ENCODE results near the gene TRIM49D2. TPM values are rescaled to one million over a fixed set of nuclear protein-coding genes. Genes with fewer than 3 reads are reported as not detected.
"Not testable (repeated sequence)": the region's sequence is repeated elsewhere in the genome, so short reads cannot be mapped to it uniquely, and the experiment has no call there.

Gene TRIM49D2
- total RNA-seq, result not detected in 2 replicates

- DNase-seq (ENCODE audit: low read depth); FAIRE-seq; H3K27me3 ChIP-seq (ENCODE audit: control insufficient read depth, insufficient read depth, low read length); H3K4me3 ChIP-seq (ENCODE audit: low read depth, low read length); H3K36me3 ChIP-seq (ENCODE audit: control insufficient read depth, insufficient read depth, low read length): not testable (repeated sequence)
Measured at GRCh38 chr11:89923764-89924163, at the start of gene TRIM49D2. TSS of gene TRIM49D2 (plus strand) at chr11:89924064. CDS start at chr11:89926762, 2,698 bp downstream.

- H3K4me3 ChIP-seq (ENCODE audit: low read depth, low read length); DNase-seq (ENCODE audit: low read depth); H3K27me3 ChIP-seq (ENCODE audit: control insufficient read depth, insufficient read depth, low read length); H3K36me3 ChIP-seq (ENCODE audit: control insufficient read depth, insufficient read depth, low read length); FAIRE-seq: not testable (repeated sequence)
Measured at GRCh38 chr11:89877511-89877910, 46.4 kb upstream of the TRIM49D2 start.

- not testable (repeated sequence) for FAIRE-seq; H3K36me3 ChIP-seq (ENCODE audit: control insufficient read depth, insufficient read depth, low read length); H3K4me3 ChIP-seq (ENCODE audit: low read depth, low read length); H3K27me3 ChIP-seq (ENCODE audit: control insufficient read depth, insufficient read depth, low read length); DNase-seq (ENCODE audit: low read depth)
Measured at GRCh38 chr11:89893245-89893644, 30.6 kb upstream of the TRIM49D2 start.

GRCh38 chr11:89900809-89901208 is 23.1 kb upstream of the TRIM49D2 start:
- not testable (repeated sequence) for H3K4me3 ChIP-seq (ENCODE audit: low read depth, low read length); H3K27me3 ChIP-seq (ENCODE audit: control insufficient read depth, insufficient read depth, low read length); DNase-seq (ENCODE audit: low read depth); H3K36me3 ChIP-seq (ENCODE audit: control insufficient read depth, insufficient read depth, low read length); FAIRE-seq

- Histone ChIP-seq H3K4me3 (ENCODE audit: low read depth, low read length) (no peak within 1 kb of the TSS), H3K36me3 (ENCODE audit: control insufficient read depth, insufficient read depth, low read length) (no peaks in the 10 kb centered on the region), H3K27me3 (ENCODE audit: control insufficient read depth, insufficient read depth, low read length) (no peaks in the 10 kb centered on the region)
- no peak for TF ChIP-seq CTCF (IDR thresholded peaks at IDR 0.05; ENCODE audit: insufficient read depth, low read length, severe bottlenecking)
- FAIRE-seq (no peak), DNase-seq (ENCODE audit: low read depth) (no peak)
Measured at GRCh38 chr11:89922195-89922660, 1.6 kb upstream of the TRIM49D2 start, which contains the start of gene TRIM49D1. TSS of gene TRIM49D1 (minus strand) at chr11:89922245. CDS start at chr11:89917710, 4,535 bp downstream.

GRCh38 chr11:89960833-89961232 is 37.0 kb downstream of the TRIM49D2 start:
- FAIRE-seq; H3K4me3 ChIP-seq (ENCODE audit: low read depth, low read length); DNase-seq (ENCODE audit: low read depth); H3K36me3 ChIP-seq (ENCODE audit: control insufficient read depth, insufficient read depth, low read length); H3K27me3 ChIP-seq (ENCODE audit: control insufficient read depth, insufficient read depth, low read length): not testable (repeated sequence)

- not testable (repeated sequence) for H3K4me3 ChIP-seq (ENCODE audit: low read depth, low read length); DNase-seq (ENCODE audit: low read depth); H3K36me3 ChIP-seq (ENCODE audit: control insufficient read depth, insufficient read depth, low read length); FAIRE-seq; H3K27me3 ChIP-seq (ENCODE audit: control insufficient read depth, insufficient read depth, low read length)
Measured at GRCh38 chr11:89965737-89966136, 41.9 kb downstream of the TRIM49D2 start, which contains the start of gene TRIM64. TSS of gene TRIM64 (plus strand) at chr11:89966037. CDS start at chr11:89968504, 2,467 bp downstream.

Other genes starting within 250 kb of the TRIM49D2 start
- not detected in 2 replicates for gene TRIM77, start 213.8 kb upstream of the TRIM49D2 start, total RNA-seq
- not detected in 2 replicates for gene TRIM49, start 115.5 kb upstream of the TRIM49D2 start, total RNA-seq
- gene TRIM64B, start 45.6 kb upstream of the TRIM49D2 start, total RNA-seq, result not detected in 2 replicates
- gene TRIM49D1, start 1.8 kb upstream of the TRIM49D2 start, total RNA-seq, result not detected in 2 replicates
- gene TRIM64, start 42.0 kb downstream of the TRIM49D2 start, total RNA-seq, result not detected in 2 replicates
- not detected in 2 replicates for gene TRIM49C, start 107.0 kb downstream of the TRIM49D2 start, total RNA-seq
- not detected in 2 replicates for gene UBTFL1, start 161.9 kb downstream of the TRIM49D2 start, total RNA-seq
- not detected in 2 replicates for gene NAALAD2, start 210.6 kb downstream of the TRIM49D2 start, total RNA-seq